ENCODE data around the gene SLC35F3.

- TF ChIP-seq CTCF (IDR thresholded peaks at IDR 0.05) (no peak), POLR2A (IDR thresholded peaks at IDR 0.05) (no peak)
Measured at GRCh38 chr1:234260578-234260977, 356.1 kb downstream of the SLC35F3 start.

Measured in Peyer's patch (tissue), 4 donors.